ENCODE data around the gene MYH10.
A peak's percentile ranks its signal among the peaks of the same experiment; 100 is the strongest.

MYH10 gene

DNA sequence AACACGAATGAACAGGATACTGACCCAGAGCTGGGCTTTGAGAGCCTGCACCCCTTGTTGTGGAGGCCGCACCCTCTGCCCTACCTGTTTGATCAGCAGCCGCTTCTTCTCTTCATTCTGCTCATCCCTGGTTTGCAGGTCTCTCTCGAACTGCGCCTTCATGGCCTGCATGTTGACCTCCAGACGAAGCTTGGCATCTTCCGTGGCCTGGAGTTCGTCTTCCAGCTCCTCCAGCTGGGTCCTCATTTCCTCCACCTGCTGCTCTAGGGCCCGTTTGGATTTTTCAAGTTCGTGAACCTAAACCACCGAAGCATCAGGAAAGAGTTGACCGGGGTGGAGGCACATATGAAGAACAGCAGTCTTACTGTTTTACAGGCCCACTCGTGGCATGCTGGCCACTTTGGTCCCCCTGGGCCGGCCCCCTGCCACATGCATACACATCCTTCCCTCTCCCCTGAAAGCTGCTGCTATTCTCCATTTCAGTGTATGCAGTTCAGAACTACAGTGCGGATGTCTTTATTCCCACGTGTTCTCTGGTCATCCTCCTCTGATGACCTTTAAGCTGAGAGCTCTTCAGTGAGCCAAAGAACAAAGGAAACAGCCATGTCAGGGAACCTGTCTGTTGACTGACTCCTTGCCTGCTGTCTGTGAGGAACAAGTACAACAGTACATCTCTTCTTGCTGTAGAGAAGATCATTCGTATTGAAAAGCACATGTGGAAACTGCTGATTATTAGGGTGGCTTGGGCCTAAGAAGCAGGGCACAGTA, 140.1 kb downstream of the MYH10 start:
- no peak for DNase-seq

DNA sequence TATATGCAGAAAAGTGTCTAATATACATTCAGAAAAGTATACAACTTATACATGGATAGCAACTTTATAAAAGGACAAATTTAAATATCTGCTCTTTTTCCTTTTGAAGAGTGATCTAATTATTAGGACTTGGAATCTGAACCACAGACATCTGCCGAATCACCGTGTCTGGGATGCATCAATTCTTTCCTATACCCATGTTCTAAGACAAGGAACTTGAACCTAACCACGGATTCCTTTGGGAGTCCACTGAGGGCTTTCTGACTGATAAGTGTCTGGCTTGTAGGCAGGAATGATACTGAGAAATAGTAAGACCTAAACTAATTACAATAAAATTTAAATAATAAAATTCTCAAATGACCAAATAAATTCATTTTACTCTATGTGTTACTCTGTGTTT, 140.7 kb downstream of the MYH10 start:
- no peak for DNase-seq

- no peak for DNase-seq
These were observed 141.6 kb downstream of the MYH10 start for GRCh38 chr17:8488901-8489300.

DNA sequence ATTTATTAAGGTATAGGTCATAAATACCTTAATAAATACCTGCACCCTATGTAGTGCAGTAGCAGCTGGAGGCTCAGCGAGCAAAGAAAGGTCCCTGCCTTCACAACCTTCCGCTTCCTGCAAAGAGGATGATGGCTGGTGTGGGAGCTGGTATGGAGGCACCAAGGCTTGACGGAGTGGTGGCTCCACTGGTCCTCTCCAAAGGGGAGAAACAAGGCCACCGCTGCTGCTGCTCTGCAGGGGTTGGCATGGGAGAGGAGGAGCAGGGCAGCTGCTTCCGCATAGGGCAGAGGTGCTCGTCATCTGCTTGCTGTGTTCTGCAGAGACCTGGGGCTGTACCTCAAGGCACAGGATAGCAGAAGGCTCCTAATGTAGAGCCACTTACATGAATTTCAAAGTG, 142.0 kb downstream of the MYH10 start:
- no peak for DNase-seq

GRCh38 chr17:8487743-8488142, 142.8 kb downstream of the MYH10 start:
- no peak for DNase-seq

GRCh38 chr17:8487130-8487645, 143.3 kb downstream of the MYH10 start:
- no peak for DNase-seq

- no peak for DNase-seq
These were observed 145.0 kb downstream of the MYH10 start for GRCh38 chr17:8485491-8485890.

DNA sequence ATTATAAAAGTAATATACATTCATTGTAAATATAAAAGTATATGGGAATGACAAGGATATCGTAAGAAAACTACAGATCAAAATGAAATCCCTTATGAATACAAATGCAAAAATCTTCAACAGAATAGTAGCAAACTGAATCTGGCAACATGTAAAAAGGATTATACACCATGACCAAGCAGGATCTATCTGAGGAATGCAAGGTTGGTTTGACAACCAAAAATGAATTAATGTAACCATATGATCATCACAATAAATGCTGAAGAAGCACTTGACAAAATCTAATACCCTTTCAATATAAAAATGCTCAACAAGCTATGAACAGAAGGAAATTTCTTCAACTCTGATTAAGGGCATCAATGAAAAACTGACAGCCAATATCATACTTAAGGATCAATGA, 146.1 kb downstream of the MYH10 start:
- no peak for DNase-seq

DNA sequence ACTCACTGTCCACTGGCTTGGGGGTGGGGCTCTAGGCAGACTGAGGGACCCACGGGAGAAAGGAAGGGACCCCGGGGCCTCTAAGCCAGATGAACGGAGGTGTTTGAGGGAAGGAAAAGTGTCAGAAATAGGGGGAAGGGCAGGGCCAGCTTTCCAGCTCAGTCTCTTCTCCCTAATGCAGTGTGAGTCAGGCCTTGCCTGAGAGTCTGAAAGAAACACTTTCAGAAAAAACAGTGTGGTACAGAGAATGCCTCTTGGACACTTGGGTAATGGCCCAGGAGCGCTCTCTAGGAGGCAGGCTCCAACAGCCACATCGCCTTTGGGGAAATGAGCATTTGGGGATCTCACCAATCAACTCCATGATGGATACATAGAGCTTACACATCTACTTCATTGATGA, 148.0 kb downstream of the MYH10 start:
- DNase-seq, result no peak

DNA sequence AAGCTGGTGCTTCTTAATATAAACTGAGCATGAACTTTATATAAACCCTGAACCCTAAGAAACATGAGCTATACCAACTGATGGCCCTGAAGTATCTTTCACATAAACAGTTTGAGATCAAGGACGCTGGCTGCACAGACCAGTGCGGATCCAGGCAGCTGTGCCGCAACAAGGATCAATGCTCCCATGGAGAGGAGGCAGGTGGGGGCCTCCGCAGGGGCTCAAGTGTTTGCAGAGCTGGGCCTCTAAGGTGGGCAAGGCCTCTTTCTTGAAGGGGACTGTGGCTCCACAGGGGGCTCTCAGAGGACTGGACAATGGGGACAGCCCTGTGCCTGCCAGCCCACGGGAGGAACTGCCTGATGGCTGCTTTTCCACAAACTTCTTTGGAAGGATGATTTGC, 148.8 kb downstream of the MYH10 start:
- no peak for DNase-seq

- no peak for DNase-seq
These were observed 149.4 kb downstream of the MYH10 start for GRCh38 chr17:8481089-8481488.

DNA sequence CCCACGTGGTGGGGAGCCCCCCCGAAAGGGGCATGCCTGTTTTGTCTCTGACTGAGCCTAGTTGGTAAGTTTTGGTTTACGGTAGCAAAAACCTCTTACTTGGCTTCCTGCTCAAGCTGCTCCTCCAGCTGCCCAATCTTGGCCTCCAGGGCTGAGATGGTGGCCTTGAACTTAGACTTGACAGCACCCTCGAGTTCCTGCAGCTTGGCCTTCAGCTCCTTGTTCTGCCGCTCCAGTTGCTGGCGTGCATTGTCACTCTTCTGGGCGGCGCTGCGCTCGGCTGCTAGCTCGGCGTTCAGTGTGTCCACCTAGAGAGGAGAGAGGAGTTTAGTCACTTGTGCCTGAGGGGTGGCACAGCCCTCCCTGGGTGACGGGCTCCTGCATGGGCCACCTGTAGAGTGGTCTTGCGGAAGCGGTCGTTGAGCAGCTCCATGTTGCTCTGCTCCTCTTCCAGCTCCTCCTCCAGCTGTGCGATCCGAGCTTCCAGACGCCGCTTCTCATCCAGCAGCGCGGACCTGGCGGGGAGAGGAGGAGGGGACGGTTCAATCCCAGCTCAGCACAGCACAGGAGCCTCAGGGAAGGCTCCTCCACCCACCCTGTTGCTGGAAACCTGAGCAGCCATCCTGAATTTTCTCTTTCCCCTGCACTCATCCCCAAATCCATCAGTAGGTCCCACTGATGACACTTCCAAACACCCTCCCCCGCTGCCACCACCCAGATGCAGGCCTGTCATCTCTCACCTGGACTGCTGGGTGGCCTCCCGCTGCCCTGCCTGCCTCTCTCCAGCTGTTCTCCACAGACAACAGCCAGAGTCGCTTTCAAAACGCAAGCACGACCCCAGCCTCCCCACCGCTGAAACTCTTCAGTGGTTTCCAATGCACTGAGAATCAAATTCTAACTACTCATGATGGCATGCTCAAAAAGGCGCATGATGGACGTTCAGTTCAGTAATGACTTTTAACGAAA, 150.2 kb downstream of the MYH10 start:
- DNase-seq, result no peak

GRCh38 chr17:8479431-8479947, 151.0 kb downstream of the MYH10 start:
- DNase-seq, result no peak

GRCh38 chr17:8477715-8478441, 152.6 kb downstream of the MYH10 start:
- DNase-seq, result no peak

- DNase-seq, result no peak
These were observed 153.4 kb downstream of the MYH10 start for GRCh38 chr17:8477171-8477570.

GRCh38 chr17:8476741-8477140, 153.8 kb downstream of the MYH10 start:
- no peak for DNase-seq

- no peak for DNase-seq
These were observed 154.7 kb downstream of the MYH10 start for GRCh38 chr17:8475781-8476180.

GRCh38 chr17:8475227-8475626, 155.3 kb downstream of the MYH10 start:
- no peak for DNase-seq

- DNase-seq, result no peak
These were observed 155.7 kb downstream of the MYH10 start for GRCh38 chr17:8474826-8475225.

- no peak for DNase-seq
These were observed 156.9 kb downstream of the MYH10 start for GRCh38 chr17:8473451-8474192.

- no peak for DNase-seq
These were observed 157.9 kb downstream of the MYH10 start for GRCh38 chr17:8472663-8473062.

GRCh38 chr17:8470447-8471047, 160.0 kb downstream of the MYH10 start:
- peak; percentile 36 for DNase-seq

All from right hindlimb (tissue), 1 donor.